HG02870 (cell line): ENCODE results near the gene AGAP1.

ENCODE experiments used
- ATAC-seq: cut with Tn5 transposase; IDR thresholded peaks from one replicate; pipeline ENCODE4 v1.9.1; 2021; ENCODE audit warnings: mild to moderate bottlenecking, moderate library complexity; ENCODE audit not compliant: unreplicated experiment

Gene AGAP1

GRCh38 chr2:235968616-235969324 is 474.9 kb downstream of the AGAP1 start:
- ATAC-seq, result no peak

GRCh38 chr2:235970204-235971040 is 476.6 kb downstream of the AGAP1 start:
- no peak for ATAC-seq

GRCh38 chr2:235976516-235976915 is 482.7 kb downstream of the AGAP1 start:
- ATAC-seq, result no peak

- no peak for ATAC-seq
Measured at GRCh38 chr2:235976956-235977355, 483.1 kb downstream of the AGAP1 start.

GRCh38 chr2:235977445-235977844 is 483.6 kb downstream of the AGAP1 start:
- no peak for ATAC-seq

GRCh38 chr2:235978022-235978421 is 484.2 kb downstream of the AGAP1 start:
- ATAC-seq, result no peak

GRCh38 chr2:235979037-235979436 is 485.2 kb downstream of the AGAP1 start:
- ATAC-seq, result no peak

- no peak for ATAC-seq
Measured at GRCh38 chr2:235979753-235980435, 486.1 kb downstream of the AGAP1 start.

GRCh38 chr2:235981631-235982030 is 487.8 kb downstream of the AGAP1 start:
- ATAC-seq, result no peak

- ATAC-seq, result no peak
Measured at GRCh38 chr2:235983016-235983415, 489.2 kb downstream of the AGAP1 start.

GRCh38 chr2:235984552-235984951 is 490.7 kb downstream of the AGAP1 start:
- ATAC-seq, result no peak

GRCh38 chr2:235986361-235986760 is 492.5 kb downstream of the AGAP1 start:
- ATAC-seq, result no peak

- ATAC-seq, result no peak
Measured at GRCh38 chr2:235988271-235989015, 494.6 kb downstream of the AGAP1 start.

GRCh38 chr2:235989591-235989990 is 495.7 kb downstream of the AGAP1 start:
- ATAC-seq, result no peak

GRCh38 chr2:235990344-235990743 is 496.5 kb downstream of the AGAP1 start:
- ATAC-seq, result no peak

GRCh38 chr2:235992024-235992423 is 498.2 kb downstream of the AGAP1 start:
- ATAC-seq, result no peak

- ATAC-seq, result no peak
Measured at GRCh38 chr2:235996419-235996818, 502.6 kb downstream of the AGAP1 start.

- no peak for ATAC-seq
Measured at GRCh38 chr2:235999011-235999410, 505.2 kb downstream of the AGAP1 start.

GRCh38 chr2:236001166-236001828 is 507.5 kb downstream of the AGAP1 start:
- ATAC-seq, result no peak

GRCh38 chr2:236001854-236002253 is 508.0 kb downstream of the AGAP1 start:
- no peak for ATAC-seq
